NCI-H774 (cell line): ENCODE measurements around the gene TM4SF1.
"Not testable (repeated sequence)": the region's sequence is repeated elsewhere in the genome, so short reads cannot be mapped to it uniquely, and the experiment has no call there.

Source experiments
- DNase-seq: peaks from one replicate; lab custom pipeline; 2025; lab: John Stamatoyannopoulos, UW

The TM4SF1 gene

DNA sequence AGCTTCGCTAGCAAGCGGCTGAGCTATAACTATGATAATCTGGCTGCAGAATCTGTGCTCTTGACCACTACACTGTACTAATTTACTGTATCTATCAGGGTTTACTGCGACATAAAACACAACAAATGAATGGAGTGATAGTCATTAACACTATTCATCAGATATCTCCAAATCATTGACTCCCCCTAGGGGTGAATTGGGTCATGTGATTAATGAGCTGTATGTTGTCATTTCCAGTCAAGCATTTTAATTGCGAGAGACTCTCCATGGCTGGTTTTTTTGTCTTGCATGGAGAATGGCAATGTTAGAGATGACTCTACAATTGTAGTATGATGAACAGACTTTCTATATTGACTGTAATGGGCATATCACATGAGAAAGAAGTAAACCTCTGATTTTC, 33.5 kb downstream of the TM4SF1 start:
- DNase-seq: no peak

DNA sequence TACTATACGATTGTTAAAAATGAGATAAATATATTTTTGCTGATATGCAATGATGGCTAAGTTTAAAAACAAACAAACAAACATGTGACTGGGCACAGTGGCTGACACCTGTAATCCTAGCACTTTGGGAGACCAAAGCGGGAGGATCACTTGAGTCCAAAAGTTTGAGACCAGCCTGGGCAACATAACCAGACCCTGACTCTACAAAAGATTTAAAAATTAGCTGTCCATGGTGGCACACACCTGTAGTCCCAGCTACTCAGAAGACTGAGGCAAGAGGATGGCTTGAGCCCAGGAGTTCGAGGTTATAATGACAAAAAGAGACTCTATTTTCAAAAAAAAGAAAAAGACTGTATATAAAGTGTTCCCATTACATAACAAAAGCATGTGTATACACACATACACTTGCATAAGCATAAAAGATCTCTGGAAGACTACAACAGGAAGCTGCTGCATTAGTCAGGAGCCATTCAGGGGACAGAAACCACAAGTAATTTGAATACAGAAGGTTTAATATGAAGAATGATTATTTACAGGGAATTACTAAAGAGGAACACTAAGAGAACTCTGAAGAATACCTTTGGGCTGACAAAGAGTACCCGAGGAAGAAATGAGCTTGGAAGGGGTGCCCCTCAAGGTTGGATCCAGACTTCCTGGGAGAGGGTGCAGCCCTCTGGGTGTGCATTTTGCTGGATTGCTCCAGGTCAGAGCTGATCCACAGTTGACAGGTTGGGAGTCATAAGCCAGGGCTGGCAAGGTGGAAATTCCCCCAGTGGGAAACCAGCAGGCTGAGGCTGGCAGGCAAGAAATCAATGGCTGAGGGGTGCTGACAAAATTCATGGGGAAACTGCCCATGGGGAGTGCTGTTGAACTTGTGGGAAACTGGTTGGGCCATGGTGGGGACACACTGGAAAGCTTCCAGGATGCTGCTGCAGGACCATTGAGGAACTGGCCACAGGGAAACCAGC, 34.8 kb downstream of the TM4SF1 start:
- no peak for DNase-seq

DNA sequence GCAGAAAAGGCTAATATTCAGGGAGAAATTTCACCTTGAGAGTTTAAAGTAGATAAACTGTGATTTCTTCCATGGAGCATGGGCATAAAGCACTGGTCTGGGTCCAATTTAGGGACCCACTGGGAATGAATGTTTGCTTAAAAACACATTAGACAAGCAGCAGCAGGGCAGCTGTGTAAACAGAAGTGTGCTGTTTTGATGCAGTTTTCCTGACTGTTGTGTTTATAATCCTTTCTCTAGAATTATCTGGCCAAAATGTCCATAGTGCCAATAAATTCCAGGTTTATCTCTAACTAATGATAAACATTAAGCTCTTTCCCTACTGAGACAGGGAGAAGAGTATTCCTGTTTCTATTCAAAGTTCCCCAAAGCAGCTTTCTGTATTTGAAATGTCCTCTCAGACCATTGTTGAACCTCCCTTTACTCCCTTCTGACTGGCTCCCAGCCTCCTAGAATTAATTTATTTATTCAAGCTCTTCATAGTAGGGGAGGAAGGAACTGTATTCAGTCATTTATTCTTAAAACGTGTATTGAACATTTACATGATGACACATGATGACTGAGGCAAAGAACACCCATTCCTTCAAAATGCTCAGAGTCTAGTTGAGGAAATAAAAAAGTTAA, 37.0 kb downstream of the TM4SF1 start:
- peak; percentile 92 for DNase-seq

DNA sequence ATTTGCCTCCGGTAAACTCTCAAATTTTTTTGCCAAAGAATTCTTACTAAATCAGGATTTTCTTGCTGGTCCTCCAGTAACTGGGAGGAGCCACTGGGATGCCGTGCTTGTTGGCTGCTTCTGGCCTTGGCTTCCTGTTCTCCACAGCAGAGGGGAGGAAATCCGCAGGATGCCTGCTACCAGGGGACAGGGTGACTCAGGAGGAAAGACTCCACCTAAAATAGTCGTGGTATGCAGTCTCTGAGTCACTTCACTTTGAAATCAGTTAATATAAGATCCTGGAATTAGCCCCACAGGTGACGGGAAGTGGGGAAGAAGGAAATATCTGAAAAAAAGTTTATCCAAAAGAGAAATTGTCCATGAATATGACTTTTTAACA, 37.5 kb downstream of the TM4SF1 start:
- peak; percentile 73 for DNase-seq

DNA sequence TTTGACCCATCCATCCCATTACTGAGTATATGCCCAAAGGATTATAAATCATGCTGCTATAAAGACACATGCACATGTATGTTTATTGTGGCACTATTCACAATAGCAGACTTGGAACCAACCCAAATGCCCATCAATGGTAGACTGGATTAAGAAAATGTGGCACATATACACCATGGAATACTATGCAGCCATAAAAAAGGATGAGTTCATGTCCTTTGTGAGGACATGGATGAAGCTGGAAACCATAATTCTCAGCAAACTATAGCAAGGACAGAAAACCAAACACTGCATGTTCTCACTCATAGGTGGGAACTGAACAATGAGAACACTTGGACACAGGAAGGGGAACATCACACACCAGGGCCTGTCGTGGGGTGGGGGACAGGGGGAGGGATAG, 40.0 kb downstream of the TM4SF1 start:
- DNase-seq: not testable (repeated sequence)

DNA sequence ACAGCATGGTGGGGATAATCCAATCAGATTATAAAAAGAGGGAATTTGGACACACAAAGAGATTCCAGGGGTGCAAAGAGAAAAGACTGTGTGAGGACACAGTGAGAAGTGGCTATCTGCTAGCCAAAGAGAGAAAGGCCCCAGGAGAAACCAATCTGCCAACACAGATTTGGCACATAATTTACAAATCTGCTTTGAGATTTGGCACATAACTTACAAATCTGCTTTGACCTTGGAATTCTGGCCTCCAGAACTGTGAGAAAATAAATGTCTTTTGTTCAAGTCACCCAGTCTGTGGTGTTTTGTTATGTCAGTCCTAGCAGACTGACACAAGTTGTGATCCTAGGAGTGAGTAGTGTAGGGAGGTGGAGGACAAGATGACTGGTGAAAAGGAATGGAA, 40.5 kb downstream of the TM4SF1 start:
- DNase-seq: no peak

DNA sequence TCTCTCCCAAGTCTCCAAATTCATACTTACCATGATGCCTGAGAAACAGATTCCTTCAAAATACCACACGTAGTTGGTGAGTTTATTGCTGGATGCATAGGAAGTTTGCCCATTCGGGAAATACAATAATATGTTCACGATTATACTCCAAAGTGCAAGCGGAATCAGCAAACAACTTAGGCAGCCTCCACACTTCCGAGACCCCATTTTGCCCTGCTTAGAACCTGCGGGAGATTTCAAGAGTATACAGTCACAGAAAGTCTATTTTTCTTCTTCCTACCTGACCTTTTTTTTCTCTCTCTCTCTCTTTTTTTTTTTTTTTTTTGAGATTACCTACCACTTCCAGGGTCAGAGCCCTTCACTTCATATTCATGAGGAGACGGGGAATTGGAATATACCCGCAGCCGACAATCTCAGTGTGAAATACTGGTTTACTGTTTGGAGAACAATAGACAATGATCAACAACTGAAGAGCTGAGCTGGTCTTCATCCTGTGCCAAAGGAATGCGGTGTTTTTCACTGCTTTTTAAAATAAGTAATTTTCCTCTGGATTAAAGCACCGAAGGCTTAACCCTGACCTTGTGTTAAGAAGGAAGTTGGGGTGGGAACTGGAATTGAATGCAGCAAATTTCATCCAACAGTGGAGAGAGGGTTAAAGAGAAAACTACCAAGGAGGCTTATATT, 44.1 kb downstream of the TM4SF1 start, which contains the start of gene TM4SF18:
Gene TM4SF18, minus strand, starts transcription at position 461 of the 684 bp plus-strand sequence. Its CDS starts 254 bp downstream, at position 207.
- no peak for DNase-seq

DNA sequence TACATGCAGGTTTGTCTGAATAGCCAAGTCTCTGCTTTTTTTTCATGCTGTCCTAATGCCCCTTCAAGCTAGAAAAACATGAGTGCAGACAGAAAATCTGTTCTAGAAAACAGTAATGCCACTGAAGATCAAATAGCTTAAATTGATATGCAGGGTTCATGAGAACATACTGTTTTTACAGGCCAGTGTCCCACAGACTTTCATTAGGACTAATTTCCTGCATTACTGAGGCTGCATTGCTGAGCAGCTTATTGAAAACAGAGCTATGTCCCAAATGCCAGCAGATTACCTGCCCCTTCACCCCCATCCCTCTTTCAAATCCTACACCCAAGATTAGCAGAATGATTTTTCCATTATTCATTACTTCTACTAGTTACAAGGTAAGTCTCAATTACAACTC, 44.7 kb downstream of the TM4SF1 start:
- DNase-seq: no peak

DNA sequence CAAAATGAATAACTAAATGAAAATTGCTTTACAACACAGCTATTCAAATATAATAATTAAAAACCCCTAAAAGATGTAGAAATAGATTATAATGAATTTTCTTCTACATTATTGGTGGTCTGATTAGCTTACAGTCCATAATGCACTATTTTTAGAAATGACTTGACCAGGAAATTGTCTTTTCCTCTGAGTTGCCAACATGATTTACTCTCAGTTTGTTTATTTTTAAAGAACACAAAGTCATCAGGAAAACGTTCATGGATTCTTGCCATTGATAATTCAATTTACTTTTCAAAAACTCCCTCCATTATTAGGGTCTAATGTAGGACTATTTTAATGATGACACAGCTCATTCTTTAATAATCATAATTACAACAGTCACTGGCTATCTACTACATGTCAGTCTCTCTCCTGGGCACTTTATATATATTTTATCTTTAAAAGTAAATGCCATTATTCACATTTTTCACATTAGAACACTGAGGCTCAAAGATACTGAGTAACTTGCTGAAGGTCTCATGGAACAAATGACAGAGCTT, 45.2 kb downstream of the TM4SF1 start:
- DNase-seq: no peak

DNA sequence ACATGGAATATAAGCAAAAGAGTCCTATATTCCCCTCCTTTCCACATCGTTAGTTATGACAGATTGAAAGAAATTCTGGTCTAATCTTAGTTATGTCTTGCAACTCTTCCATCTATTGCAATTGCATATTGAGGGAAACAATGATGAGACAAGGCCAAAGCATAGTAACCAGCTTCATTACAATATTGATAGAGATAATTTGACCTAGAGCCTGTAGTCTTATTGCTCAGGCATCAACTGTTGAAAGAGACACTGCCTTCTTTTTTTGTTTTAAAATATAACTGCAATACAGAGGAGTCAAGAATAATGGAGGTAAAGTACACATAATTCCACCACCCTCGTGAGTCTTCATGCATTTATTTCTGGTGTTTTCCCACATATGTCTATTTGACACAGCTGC, 46.1 kb downstream of the TM4SF1 start:
- no peak for DNase-seq

DNA sequence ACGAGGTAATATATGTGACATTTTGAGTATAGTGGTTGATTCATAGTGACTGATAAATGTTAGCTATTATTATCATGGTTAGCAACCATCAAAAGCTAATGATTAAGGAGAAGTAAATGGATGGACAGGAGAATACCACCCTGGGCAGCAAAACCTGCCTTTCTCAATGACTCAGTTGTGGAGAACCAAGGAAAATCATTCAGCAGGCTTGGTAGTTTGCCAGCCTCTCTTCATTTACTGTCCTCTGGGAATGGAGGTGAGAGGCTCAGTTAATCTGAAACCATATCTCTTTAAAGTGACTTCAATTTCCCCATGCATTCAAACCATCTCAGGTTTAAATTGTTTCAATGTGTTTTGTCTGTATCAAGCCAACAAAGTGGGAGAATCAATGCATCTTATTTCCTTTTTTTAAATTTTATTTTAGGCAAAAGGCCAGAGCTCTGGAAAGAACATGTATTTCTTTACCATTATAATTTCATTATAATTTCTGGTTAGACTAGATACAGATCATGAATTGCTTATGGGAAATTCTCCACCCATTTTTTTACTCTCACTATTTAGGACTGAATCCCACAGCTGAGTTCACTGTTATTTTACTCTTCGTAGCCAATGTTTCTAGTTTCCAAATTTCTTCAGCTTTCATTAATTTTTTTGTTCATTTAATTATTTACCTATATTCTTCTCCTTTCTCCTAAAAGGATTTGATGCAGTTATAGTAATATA, 46.7 kb downstream of the TM4SF1 start:
- no peak for DNase-seq

DNA sequence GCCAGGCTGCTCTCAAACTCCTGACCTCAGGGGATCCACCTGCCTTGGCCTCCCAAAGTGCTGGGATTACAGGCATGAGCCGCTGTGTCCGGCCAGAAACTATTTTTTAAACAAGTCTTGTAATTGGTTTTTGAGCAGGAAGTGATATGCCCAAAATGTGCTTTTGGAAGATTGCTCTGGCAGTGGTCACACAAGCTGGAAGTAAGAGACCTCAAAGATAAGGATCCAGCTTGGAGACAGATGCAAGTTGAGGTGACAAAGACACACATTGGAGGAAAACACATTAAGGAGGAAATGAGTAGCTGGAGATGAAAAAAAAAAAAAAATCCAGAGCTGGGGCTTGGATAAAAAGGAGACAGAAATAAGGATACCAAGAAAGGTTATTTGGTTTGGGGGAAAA, 50.3 kb downstream of the TM4SF1 start:
- DNase-seq: no peak

DNA sequence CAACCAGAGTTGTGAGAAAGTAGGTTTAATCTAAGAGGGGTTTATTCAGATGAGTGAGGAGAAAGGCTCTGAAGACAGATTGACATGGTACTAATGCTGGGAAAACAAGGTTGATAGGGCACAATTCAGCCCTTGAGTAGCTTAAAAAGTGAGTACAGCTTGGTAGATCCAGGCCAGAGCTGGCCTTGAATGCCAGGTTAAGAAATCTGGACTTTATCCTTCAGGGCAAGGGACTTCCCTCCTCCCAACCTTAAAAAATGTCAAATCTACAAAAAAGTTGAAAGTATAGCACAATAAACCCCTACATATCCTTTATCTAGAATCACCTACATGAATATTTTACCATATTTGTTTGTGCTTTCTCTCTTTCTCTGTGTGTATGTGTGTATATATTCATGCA, 51.9 kb downstream of the TM4SF1 start:
- DNase-seq: no peak

DNA sequence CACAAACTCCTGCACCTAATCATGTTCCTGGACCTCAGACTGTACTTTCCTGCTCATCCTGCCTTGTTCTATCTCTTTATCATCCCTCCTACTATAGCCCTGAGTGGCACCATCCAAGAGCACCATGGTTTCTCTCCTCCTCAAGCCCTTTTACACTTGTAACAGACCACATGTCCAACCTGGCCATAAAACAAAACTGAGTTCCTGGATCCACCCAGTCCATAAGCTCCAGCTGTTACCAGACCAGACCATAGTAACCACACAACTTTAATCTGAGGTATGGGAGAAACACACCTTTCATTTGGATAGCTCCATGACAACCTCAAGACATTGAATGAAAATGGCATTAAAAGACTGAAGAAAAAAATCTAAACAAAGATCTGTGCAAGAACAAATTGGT, 53.1 kb downstream of the TM4SF1 start:
- DNase-seq: no peak

DNA sequence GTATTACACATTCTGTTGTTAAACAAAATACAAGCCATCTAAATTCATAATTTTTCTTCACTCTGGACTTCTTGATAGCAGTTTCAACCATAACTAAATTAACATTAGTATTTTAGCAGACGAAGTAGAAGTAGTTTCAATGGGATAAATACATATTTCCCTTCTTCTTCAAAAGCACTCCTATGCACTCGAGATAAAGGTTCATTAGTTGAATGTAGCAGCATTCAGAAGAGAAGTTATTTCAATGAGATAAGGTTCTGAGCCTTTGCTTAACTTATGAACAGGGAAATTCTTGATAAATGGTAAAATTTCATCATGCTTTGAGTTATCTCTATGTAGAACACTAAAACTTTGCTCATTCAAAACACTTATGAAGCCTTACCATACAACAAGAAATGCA, 55.8 kb downstream of the TM4SF1 start:
- DNase-seq: no peak

DNA sequence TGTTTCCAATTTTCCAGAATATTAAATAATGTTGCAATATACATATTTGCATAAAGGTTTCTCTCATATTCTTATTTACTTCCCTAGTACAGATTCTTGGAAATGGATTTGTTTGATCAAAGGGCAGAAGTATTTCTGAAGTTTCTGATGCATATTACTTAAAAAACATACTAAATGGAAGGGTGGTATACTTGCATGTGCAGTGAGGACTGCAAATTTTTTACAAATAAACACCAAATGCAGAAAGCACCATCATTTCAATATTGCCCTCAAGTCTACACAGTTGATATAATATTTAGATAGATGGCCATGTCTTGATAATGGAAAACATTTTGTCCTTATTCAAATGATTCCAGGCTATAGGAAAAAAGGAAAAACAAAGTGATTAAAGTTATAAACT, 56.3 kb downstream of the TM4SF1 start:
- DNase-seq: no peak

DNA sequence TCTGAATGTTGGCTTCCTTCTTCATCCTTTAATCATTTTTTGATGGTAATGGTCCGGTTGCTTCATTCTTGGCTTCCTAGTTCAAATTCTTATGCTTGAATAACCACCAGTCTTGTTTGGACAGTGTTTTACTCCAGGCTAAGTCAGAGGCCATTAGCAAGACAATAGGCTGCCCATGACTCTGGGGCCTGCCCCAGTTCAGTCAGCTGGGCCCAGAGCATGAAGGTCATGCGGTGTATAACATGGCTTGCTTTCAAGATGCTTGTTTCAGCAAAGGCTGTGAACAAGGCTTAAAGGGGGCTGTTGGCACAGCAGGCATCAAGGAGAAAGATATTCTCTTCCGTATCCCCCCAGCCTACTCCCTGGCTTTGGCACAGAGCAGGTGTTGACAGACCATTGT, 57.7 kb downstream of the TM4SF1 start:
- no peak for DNase-seq
